HG02642 (cell line): Measurements from ENCODE around the gene KLHL25.
"Not testable (repeated sequence)": the region's sequence is repeated elsewhere in the genome, so short reads cannot be mapped to it uniquely, and the experiment has no call there.

Source experiments
- ATAC-seq: cut with Tn5 transposase; IDR thresholded peaks from one replicate; pipeline ENCODE4 v1.9.1; 2021; ENCODE audit warnings: mild to moderate bottlenecking; ENCODE audit not compliant: unreplicated experiment, poor library complexity

Gene KLHL25, protein sequence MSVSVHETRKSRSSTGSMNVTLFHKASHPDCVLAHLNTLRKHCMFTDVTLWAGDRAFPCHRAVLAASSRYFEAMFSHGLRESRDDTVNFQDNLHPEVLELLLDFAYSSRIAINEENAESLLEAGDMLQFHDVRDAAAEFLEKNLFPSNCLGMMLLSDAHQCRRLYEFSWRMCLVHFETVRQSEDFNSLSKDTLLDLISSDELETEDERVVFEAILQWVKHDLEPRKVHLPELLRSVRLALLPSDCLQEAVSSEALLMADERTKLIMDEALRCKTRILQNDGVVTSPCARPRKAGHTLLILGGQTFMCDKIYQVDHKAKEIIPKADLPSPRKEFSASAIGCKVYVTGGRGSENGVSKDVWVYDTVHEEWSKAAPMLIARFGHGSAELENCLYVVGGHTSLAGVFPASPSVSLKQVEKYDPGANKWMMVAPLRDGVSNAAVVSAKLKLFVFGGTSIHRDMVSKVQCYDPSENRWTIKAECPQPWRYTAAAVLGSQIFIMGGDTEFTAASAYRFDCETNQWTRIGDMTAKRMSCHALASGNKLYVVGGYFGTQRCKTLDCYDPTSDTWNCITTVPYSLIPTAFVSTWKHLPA

DNA sequence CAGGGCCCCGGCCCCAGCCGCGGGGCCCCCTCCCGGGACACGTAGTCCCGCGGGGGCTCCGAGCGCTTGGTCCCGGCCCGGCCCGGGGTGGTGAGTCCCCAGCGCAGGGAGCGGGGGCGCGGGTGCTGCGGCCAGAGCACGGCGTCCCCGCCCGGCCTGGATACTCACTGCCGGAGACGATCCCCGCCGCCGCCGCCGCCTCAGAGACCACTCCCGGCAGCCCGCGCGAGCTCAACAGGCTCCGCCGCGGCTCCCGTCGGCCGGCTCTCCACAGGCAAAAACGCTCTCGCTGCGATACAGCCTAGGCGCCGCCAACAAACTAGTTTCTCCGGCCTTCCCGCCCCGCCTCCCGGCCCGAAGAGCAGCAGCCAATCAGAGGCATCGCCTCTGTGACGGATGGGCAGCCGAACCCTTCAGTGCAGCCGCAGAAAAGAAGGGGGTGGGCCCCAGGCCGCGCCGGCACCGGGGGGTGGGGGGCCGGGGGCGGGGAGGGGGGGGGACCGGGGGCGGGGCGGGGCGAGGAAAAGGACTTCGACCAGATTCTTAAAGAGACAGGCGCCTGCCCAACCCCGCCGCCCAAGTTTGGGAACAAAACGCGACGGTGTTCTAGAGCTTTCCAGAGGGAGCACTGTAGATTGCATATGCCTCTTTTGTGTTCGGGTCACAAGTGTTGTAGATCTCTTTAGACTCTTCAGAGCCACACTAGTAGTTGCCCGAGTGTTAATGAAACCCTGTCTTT, at the start of gene KLHL25:
KLHL25 (minus strand) TSS at position 328 of the 739 bp plus-strand sequence. CDS start 25,115 bp downstream, outside the sequence.
- ATAC-seq: peak; percentile 99

GRCh38 chr15:85840802-85841152, 46.1 kb upstream of the KLHL25 start:
- ATAC-seq: no peak

GRCh38 chr15:85840079-85840801, 45.5 kb upstream of the KLHL25 start:
- ATAC-seq: peak; percentile 99

GRCh38 chr15:85839643-85840042, 44.9 kb upstream of the KLHL25 start:
- ATAC-seq: no peak

DNA sequence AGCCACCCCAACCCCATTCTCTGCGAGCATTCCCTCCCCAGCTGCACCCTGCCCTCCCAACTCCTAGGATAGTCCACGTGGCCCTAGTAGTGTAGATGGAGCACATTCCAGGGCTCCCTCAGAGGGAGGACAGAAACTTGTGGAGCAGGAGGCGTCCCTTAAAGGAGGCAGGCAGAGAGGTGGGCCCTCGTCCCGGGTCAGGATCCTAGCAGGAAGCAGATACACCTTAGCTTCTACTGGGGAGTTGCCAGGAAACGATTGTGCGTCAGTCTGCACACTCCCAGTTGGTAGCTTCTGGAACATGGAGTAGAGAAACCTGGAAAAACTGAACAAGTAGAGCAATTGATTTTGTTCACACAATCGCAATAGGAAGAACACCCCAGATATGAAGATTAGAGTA, 43.9 kb upstream of the KLHL25 start:
- no peak for ATAC-seq

DNA sequence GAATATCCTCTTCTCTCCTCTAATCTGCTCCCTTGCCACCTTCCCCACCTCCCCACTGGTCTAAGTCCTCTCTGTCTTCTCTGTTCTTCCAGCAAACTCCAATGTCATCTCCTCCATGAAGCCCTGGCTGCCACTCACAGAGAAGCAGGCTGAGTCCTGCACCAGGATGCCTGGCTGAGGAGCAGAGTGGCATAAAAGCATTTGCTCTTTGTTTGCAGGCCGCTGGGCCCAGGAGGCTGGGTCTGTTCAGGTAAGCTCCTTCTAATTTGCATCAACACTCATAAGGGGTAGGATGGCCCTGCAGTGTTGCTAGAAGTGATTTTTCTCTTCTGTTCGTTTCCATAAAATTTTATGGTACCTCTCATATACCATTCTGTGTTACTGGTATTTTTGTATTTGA, 43.2 kb upstream of the KLHL25 start:
- ATAC-seq: no peak

DNA sequence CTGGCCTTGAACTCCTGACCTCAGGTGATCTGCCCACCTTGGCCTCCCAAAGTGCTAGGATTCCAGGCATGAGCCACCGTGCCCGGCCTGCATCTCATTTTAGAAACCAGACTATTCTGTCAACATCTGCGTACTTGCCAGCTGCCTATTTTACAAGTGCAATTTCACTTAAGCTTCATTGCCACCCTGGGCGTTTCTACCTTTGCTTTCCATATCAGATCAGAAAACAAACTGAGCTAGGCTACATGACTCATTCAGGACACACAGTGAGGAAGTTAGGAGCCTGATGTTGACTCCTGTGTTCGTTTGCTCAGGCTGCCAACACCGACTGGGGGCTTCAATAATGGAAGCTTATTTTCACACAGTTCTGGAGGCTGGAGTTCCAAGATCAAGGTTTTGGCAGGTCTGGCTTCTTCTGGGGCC, 42.3 kb upstream of the KLHL25 start:
- no peak for ATAC-seq

- ATAC-seq: no peak
These were observed 39.9 kb upstream of the KLHL25 start for GRCh38 chr15:85834651-85835050.

GRCh38 chr15:85832394-85832793, 37.7 kb upstream of the KLHL25 start:
- ATAC-seq: no peak

- no peak for ATAC-seq
These were observed 36.8 kb upstream of the KLHL25 start for GRCh38 chr15:85831415-85832113.

GRCh38 chr15:85829754-85830153, 35.0 kb upstream of the KLHL25 start:
- ATAC-seq: not testable (repeated sequence)

DNA sequence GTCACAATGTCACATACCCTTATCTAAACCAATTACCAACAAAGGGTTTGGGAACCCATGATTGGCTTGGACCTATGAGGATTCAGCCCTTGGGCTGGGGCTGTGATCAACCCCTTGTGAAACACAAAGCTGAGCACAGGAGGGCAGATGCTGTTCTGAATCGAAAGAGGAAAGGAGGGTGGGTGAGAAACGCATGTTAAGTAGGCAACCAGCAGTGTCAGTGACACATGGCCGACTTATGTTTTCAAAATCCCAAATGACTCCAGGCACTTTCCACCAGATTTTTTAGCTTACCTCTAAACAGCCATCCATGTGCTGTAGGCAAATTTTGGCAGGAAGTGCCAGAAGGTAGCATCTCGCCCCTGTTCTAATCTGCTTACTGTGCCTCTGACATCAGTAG, 34.1 kb upstream of the KLHL25 start:
- ATAC-seq: no peak

DNA sequence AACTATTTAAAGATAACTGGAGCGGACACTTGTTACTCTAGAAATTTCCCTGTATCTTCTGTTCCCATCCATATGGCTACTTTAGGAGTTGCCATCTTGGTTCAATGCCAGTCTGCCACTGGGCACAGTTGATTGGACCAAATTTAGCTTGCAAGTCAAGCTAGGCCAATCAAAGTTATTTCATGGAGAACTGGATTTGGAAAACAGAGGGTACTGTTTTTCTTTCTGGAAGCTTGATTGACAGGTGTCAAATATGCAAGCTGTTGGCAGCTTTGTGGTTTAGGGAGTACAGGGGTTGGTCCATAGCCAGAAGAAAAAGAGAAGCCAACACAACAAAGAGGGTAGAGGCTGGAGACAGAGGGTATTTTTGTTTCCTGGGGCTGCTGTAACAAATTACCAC, 33.4 kb upstream of the KLHL25 start:
- ATAC-seq: no peak

GRCh38 chr15:85826756-85827515, 32.2 kb upstream of the KLHL25 start:
- no peak for ATAC-seq

- ATAC-seq: no peak
These were observed 31.0 kb upstream of the KLHL25 start for GRCh38 chr15:85825719-85826118.

DNA sequence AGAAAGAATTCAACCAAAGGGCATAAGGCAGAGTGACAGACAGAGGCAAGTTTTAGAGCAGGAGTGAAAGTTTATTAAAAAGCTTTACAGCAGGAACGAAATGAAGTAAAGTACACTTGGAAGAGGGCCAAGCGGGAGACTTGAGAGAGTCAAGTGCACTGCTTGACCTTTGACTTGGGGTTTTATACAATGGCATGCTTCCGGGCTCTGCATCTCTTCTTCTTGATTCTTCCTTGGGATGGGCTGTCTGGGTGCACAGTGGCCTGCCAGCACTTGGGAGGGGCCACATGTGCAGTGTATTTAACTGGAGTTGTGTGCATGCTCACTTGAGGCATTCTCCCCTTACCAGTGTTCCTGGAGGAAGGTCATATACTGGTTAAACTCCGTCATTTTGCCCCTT, 30.4 kb upstream of the KLHL25 start:
- ATAC-seq: no peak

DNA sequence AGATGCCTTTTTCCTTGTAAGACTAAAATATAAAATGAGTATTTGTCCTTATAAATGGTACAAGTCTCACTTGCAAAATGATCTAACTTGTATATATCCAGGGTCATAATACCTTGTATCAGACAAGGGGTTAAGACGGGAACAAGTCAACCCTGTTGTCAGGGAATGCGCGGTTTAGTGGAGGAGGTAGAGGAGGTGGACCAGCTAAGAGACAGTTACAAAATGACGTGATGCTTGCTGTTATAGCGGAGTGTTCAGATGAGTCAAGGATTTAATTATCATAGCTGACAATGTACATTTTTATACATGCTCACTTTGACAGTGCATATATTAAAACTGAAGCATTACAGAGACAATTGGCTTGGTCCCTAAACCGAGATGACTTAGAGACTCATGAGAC, 26.8 kb upstream of the KLHL25 start:
- ATAC-seq: no peak

DNA sequence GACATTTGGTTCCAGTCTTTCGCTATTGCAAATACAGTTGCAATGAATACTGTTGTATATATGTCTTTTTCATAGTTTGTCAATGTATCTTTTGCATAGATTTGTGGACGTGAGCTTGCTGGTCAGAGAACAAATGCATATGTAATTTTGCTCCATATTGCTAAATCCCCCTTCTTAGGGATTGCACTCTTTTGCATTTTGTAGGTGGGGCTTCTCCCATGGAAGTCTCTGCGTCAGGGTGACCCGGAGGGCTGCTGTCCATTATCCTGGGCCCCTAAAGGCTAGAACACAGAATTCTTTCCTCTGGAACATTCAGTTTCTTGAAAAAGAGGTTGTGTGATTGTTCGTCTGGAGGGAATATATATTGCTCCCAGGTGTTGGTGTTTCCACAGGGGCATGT, 25.2 kb upstream of the KLHL25 start:
- ATAC-seq: no peak

DNA sequence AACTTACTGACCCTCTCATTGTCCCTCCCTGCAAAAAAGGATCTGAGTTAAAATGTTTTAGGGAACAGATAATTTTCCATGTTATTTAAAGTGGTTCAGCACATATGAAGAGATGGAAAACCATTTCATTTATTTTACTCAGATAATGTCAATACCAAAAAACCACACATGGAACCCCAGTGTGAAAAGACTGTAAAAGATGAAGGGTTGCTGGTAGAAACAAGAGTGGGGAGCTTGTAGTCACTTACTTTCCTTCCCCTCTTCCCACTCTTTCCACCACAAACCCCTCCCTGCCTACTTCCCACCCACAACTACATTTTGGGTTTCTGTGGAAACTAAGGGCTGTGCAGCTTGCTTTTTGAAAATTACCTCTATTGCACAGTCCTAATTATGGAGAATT, 18.5 kb upstream of the KLHL25 start:
- ATAC-seq: no peak
